Keratinocyte (primary cell): ENCODE data around the gene TSHZ2. TPM values are rescaled to one million over a fixed set of nuclear protein-coding genes. Genes with fewer than 3 reads are reported as not detected.
"Not testable (repeated sequence)": the region's sequence is repeated elsewhere in the genome, so short reads cannot be mapped to it uniquely, and the experiment has no call there.

Experiments
- DNase-seq: peaks from one replicate; pipeline ENCODE4 v3.0.0-alpha.2; 2011; ENCODE audit warnings: low read depth, missing footprints, low spot score
- FAIRE-seq: peaks from 2 replicates; lab custom pipeline; 2011; peaks lifted over from hg19 to GRCh38; lab: Jason Lieb, UNC
- H2AFZ ChIP-seq: 2 replicates; pipeline ENCODE4 v1.6.0; 2012; ENCODE audit warnings: low read length, control low read depth, inconsistent platforms; ENCODE audit not compliant: control insufficient read depth
- H3K27ac ChIP-seq: 2 replicates; pipeline ENCODE4 v1.5.1; 2011; ENCODE audit warnings: low read length; ENCODE audit not compliant: control insufficient read depth, insufficient read depth
- H3K27me3 ChIP-seq: 3 replicates; pipeline ENCODE4 v1.6.0; 2011; ENCODE audit warnings: low read length; ENCODE audit not compliant: control insufficient read depth, insufficient read depth; ENCODE audit errors: extremely low read depth
- H3K36me3 ChIP-seq, 2 experiments: 2 replicates in 1 of 2; 3 replicates in 1 of 2; pipeline ENCODE4 v1.5.1; 2011; ENCODE audit warnings: low read length in 2 of 2, mild to moderate bottlenecking in 1 of 2; ENCODE audit not compliant: control insufficient read depth in 2 of 2, insufficient read depth in 2 of 2; ENCODE audit errors: extremely low read depth in 1 of 2
- H3K4me1 ChIP-seq: 3 replicates; pipeline ENCODE4 v1.5.1; 2011; ENCODE audit warnings: low read length; ENCODE audit not compliant: control insufficient read depth, insufficient read depth; ENCODE audit errors: extremely low read depth
- H3K4me2 ChIP-seq: 3 replicates; pipeline ENCODE4 v1.6.0; 2011; ENCODE audit warnings: low read depth, low read length; ENCODE audit not compliant: control insufficient read depth, insufficient read depth; ENCODE audit errors: extremely low read depth
- H3K4me3 ChIP-seq, 3 experiments: fragments of 200-600 bp in 1 of 3; sonication (generic) in 1 of 3; 2 replicates in 2 of 3; 3 replicates in 1 of 3; pipeline ENCODE4 v1.5.1; 2011 to 2016; ENCODE audit warnings: low read length in 3 of 3, mild to moderate bottlenecking in 3 of 3, control low read depth in 2 of 3, inconsistent platforms in 1 of 3, low read depth in 1 of 3, mixed read lengths in 1 of 3, mixed run types in 1 of 3, moderate library complexity in 1 of 3; ENCODE audit not compliant: control insufficient read depth in 2 of 3, insufficient read depth in 2 of 3; ENCODE audit errors: extremely low read depth in 1 of 3
- H3K79me2 ChIP-seq: 2 replicates; pipeline ENCODE4 v1.6.0; 2012; ENCODE audit warnings: low read length; ENCODE audit not compliant: control insufficient read depth, insufficient read depth
- H3K9ac ChIP-seq: 3 replicates; pipeline ENCODE4 v1.6.0; 2011; ENCODE audit warnings: low read length; ENCODE audit not compliant: control insufficient read depth, insufficient read depth; ENCODE audit errors: extremely low read depth
- H3K9me1 ChIP-seq: 3 replicates; pipeline ENCODE4 v1.6.0; 2011; ENCODE audit warnings: low read length; ENCODE audit not compliant: control insufficient read depth, insufficient read depth; ENCODE audit errors: extremely low read depth
- H3K9me3 ChIP-seq: 2 replicates; pipeline ENCODE4 v1.5.1; 2012; ENCODE audit warnings: low read depth, low read length; ENCODE audit not compliant: control insufficient read depth
- H4K20me1 ChIP-seq: 3 replicates; pipeline ENCODE4 v1.6.0; 2011; ENCODE audit warnings: low read length; ENCODE audit not compliant: control insufficient read depth, insufficient read depth; ENCODE audit errors: extremely low read depth
- CTCF ChIP-seq, 3 experiments: IDR thresholded peaks in 1 of 3; conservative IDR thresholded peaks in 1 of 3; optimal IDR thresholded peaks in 1 of 3; 2 replicates in 2 of 3; 3 replicates in 1 of 3; pipeline versions ENCODE3 to v1.5.1; 2011; ENCODE audit warnings: low read length in 3 of 3, mild to moderate bottlenecking in 3 of 3, moderate library complexity in 2 of 3, control low read depth in 1 of 3, inconsistent platforms in 1 of 3; ENCODE audit not compliant: insufficient read depth in 2 of 3; ENCODE audit errors: extremely low read depth in 1 of 3
- EZH2 ChIP-seq: IDR thresholded peaks from one replicate; pipeline ENCODE4 v1.6.1; 2012; ENCODE audit warnings: inconsistent platforms, mild to moderate bottlenecking, low read length, moderate library complexity
- dilution Hi-C: fragments of 300-500 bp; cut with MboI; formaldehyde crosslinking; loops from one replicate; pipeline ENCODE4 v1.7.0; 2020; ENCODE audit warnings: low sequenced_read_pairs; ENCODE audit not compliant: extremely low pct_ligation_motif_present
- polyA plus RNA-seq, 5 experiments: library from polyadenylated mRNA; depleted of rRNA in 3 of 5; stranded (reverse) in 3 of 5; stranded (forward) in 1 of 5; unstranded in 1 of 5; fragments of >200 nt; gene quantifications; 1 replicate in 1 of 5; 2 replicates in 3 of 5; 3 replicates in 1 of 5; pipeline versions ENCODE4 v1.2.1 to v1.2.3, GENCODE V29; 2011 to 2012; ENCODE audit warnings: missing spikeins in 2 of 5, low read depth in 1 of 5, low replicate concordance in 1 of 5

The TSHZ2 gene
- polyA plus RNA-seq, 1 donor (not counting 4 experiments of a cell fraction or from before 2014, with no cell fraction given), result 1.1 TPM

DNA sequence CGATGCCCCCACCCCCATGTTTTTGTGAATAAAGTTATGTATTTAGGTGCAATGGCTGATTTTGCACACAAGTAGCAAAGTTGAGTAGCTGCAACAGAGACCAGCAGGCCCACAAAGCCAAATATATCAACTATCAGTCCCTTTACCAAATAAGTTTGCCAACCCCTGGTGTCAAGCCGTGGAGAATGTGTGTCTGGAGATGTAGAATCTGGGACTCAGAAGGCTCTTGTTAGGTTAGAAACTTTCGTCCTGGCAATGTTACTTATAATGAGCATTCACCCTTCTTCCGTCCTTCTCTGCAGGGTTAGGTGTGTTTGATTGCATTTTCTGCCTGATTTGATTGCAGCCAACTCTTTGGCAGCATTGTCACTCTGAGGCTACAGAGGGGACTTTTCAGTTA lies 563.7 kb downstream of the TSHZ2 start:
- no peaks in the 10 kb centered on the region for H3K79me2 ChIP-seq
- no peaks in the 10 kb centered on the region for H4K20me1 ChIP-seq
- H3K4me3 ChIP-seq, result no peak overlapping the region
- no peaks in the 10 kb centered on the region for H3K9me1 ChIP-seq
- H3K27me3 ChIP-seq, result no peaks in the 10 kb centered on the region
- H2AFZ ChIP-seq, result no peak overlapping the region
- H3K4me2 ChIP-seq, result no peak overlapping the region
- no peaks in the 10 kb centered on the region for H3K9me3 ChIP-seq
- no peak for DNase-seq
- dilution Hi-C loops, result no loop called here
- H3K9ac ChIP-seq, result no peak overlapping the region
- H3K36me3 ChIP-seq, result no peaks in the 10 kb centered on the region
- H3K27ac ChIP-seq, result no peak overlapping the region
- no peaks in the 10 kb centered on the region for H3K4me1 ChIP-seq
- FAIRE-seq, result no peak
- TF ChIP-seq EZH2 (no peak), CTCF (optimal IDR thresholded peaks at IDR 0.05 in 1 of 3, IDR thresholded peaks at IDR 0.05 in 1 of 3, conservative IDR thresholded peaks at IDR 0.05 in 1 of 3; ENCODE audit: extremely low read depth in 1 of 3, insufficient read depth in 2 of 3, low read length in 3 of 3) (no peak)

GRCh38 chr20:53536382-53536781 lies 564.2 kb downstream of the TSHZ2 start:
- FAIRE-seq, H3K4me2 ChIP-seq, dilution Hi-C loops: not testable (repeated sequence)

GRCh38 chr20:53539516-53539915 lies 567.4 kb downstream of the TSHZ2 start:
- Histone ChIP-seq H3K27me3 (no peaks in the 10 kb centered on the region), H3K36me3 (no peaks in the 10 kb centered on the region), H3K9me3 (no peaks in the 10 kb centered on the region), H3K9me1 (no peaks in the 10 kb centered on the region), H3K27ac (no peak overlapping the region), H3K4me1 (no peaks in the 10 kb centered on the region), H3K4me2 (no peak overlapping the region), H3K79me2 (no peaks in the 10 kb centered on the region), H2AFZ (no peak overlapping the region), H4K20me1 (no peaks in the 10 kb centered on the region), H3K9ac (no peak overlapping the region), H3K4me3 (no peak overlapping the region)
- TF ChIP-seq EZH2 (no peak), CTCF (optimal IDR thresholded peaks at IDR 0.05 in 1 of 3, IDR thresholded peaks at IDR 0.05 in 1 of 3, conservative IDR thresholded peaks at IDR 0.05 in 1 of 3; ENCODE audit: extremely low read depth in 1 of 3, insufficient read depth in 2 of 3, low read length in 3 of 3) (no peak)
- DNase-seq, result no peak
- FAIRE-seq, result no peak
- dilution Hi-C loops, result no loop called here

More at GRCh38 chr20:53536382-53536781, 564.2 kb downstream of the TSHZ2 start:
- not testable (repeated sequence) for H3K9ac ChIP-seq, H3K4me1 ChIP-seq, H3K27me3 ChIP-seq, H3K9me3 ChIP-seq, H3K4me3 ChIP-seq, H3K79me2 ChIP-seq, H3K9me1 ChIP-seq, H4K20me1 ChIP-seq, H3K36me3 ChIP-seq, DNase-seq, H3K27ac ChIP-seq, H2AFZ ChIP-seq
